ENCODE data around the gene GRK5.

DNA sequence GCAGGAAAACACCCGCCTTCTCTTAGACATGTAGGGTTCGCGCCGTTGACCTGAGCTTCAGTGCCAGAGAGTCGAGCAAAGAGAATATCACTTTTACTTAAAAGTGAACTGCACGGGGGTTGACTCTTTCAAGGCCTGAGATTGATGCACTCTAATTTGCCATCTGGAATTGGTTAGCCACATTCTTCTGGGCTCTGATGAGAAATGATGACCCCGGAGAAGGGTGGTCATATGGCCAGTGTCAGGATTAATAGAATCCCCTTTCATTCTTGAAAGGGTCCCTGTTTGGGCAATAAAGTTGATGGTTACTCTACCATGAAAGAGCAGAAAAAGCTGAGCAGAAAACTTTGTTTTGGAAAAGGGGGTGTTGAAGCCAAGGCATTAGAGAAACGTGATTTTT, 31.2 kb downstream of the GRK5 start:
- no peak for TF ChIP-seq SUZ12 (IDR thresholded peaks at IDR 0.05)
- TF ChIP-seq HDGF (IDR thresholded peaks at IDR 0.05; ENCODE audit: borderline replicate concordance), result no peak
- TF ChIP-seq FOXM1 (IDR thresholded peaks at IDR 0.05; ENCODE audit: borderline replicate concordance), result no peak
- no peak for TF ChIP-seq ZNF384 (IDR thresholded peaks at IDR 0.05)
- no peak for TF ChIP-seq NFRKB (IDR thresholded peaks at IDR 0.05)
- no peak for TF ChIP-seq FOXA1 (IDR thresholded peaks at IDR 0.05)
- no peak for TF ChIP-seq ARNT (IDR thresholded peaks at IDR 0.05)
- no peak for TF ChIP-seq BHLHE40 (IDR thresholded peaks at IDR 0.05; ENCODE audit: borderline replicate concordance)
- no peak for TF ChIP-seq FOXK2 (IDR thresholded peaks at IDR 0.05)

All from HEK293T (cell line).